ENCODE results near the gene AXDND1.
"Not testable (repeated sequence)": the region's sequence is repeated elsewhere in the genome, so short reads cannot be mapped to it uniquely, and the experiment has no call there.

AXDND1 gene

GRCh38 chr1:179417760-179418159 is 52.0 kb downstream of the AXDND1 start:
- H3K27me3 Mint-ChIP-seq: not testable (repeated sequence)

DNA sequence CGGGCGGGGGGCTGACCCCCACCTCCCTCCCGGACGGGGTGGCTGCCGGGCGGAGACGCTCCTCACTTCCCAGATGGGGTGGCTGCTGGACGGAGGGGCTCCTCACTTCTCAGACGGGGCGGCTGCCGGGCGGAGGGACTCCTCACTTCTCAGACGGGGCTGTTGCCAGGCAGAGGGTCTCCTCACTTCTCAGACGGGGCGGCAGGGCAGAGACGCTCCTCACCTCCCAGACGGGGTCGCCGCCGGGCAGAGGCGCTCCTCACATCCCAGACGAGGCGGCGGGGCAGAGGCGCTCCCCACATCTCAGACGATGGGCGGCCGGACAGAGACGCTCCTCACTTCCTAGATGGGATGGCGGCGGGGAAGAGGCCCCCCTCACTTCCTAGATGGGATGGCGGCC is 52.9 kb downstream of the AXDND1 start:
- not testable (repeated sequence) for H3K27me3 Mint-ChIP-seq; H3K36me3 Mint-ChIP-seq (ENCODE audit: low read depth); H3K4me3 Mint-ChIP-seq; H3K4me1 Mint-ChIP-seq (ENCODE audit: low read depth); H3K9me3 Mint-ChIP-seq; H3K27ac Mint-ChIP-seq

More at GRCh38 chr1:179417760-179418159, 52.0 kb downstream of the AXDND1 start:
- not testable (repeated sequence) for H3K27ac Mint-ChIP-seq; H3K36me3 Mint-ChIP-seq (ENCODE audit: low read depth); H3K9me3 Mint-ChIP-seq; H3K4me3 Mint-ChIP-seq; H3K4me1 Mint-ChIP-seq (ENCODE audit: low read depth)

DNA sequence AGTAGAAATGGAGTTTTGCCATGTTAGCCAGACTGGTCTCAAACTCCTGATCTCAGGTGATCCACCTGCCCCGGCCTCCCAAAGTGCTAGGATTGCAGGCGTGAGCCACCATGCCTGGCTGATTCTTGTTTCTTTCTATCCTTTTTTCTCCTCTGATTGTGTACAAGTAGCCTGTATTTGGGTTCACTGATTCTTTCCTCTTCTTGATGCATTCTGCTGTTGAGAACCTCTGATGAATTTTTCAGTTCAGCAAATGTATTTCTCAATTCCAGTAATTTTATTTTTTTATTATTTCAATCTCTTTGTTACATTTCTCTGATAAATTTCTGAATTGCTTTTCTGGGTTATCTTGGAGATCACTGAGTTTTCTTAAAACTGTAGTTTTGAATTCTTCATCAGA is 58.8 kb downstream of the AXDND1 start:
- no peak overlapping the region for H3K4me3 Mint-ChIP-seq
- H3K36me3 Mint-ChIP-seq (ENCODE audit: low read depth): peaks cover 4% of the 10 kb centered on the region
- H3K9me3 Mint-ChIP-seq: peaks cover 13% of the 10 kb centered on the region
- no peak overlapping the region for H3K27ac Mint-ChIP-seq
- no peaks in the 10 kb centered on the region for H3K27me3 Mint-ChIP-seq
- no peaks in the 10 kb centered on the region for H3K4me1 Mint-ChIP-seq (ENCODE audit: low read depth)

DNA sequence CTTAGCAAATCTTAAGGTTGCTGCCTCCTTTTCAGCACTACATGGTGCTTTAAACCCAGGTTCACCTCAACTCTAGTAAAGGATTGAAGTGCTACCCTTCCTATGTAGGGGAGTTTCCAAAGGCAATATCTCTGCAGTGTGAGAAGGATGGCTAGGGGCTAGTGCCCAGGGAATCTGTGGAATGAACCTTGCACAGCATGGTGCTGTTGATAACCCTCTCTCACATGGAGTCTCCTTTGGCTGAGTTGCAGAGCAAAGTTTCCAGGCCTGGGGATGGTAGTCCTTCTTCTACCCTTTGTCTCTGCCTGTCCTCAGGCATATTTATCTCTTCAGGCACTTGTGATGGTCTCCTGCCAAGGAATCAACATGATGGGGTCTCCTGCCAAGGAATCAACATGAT is 59.4 kb downstream of the AXDND1 start:
- Mint-ChIP-seq H3K4me1 (ENCODE audit: low read depth) (no peaks in the 10 kb centered on the region), H3K4me3 (no peak overlapping the region), H3K27ac (no peak overlapping the region), H3K27me3 (no peaks in the 10 kb centered on the region), H3K9me3 (peaks cover 13% of the 10 kb centered on the region), H3K36me3 (ENCODE audit: low read depth) (peaks cover 4% of the 10 kb centered on the region)

- Mint-ChIP-seq H3K27ac (no peak overlapping the region), H3K27me3 (peaks cover 10% of the 10 kb centered on the region), H3K4me3 (no peak overlapping the region), H3K36me3 (ENCODE audit: low read depth) (no peaks in the 10 kb centered on the region), H3K4me1 (ENCODE audit: low read depth) (no peaks in the 10 kb centered on the region), H3K9me3 (no peaks in the 10 kb centered on the region)
Observed at GRCh38 chr1:179437171-179437570, 71.4 kb downstream of the AXDND1 start.

DNA sequence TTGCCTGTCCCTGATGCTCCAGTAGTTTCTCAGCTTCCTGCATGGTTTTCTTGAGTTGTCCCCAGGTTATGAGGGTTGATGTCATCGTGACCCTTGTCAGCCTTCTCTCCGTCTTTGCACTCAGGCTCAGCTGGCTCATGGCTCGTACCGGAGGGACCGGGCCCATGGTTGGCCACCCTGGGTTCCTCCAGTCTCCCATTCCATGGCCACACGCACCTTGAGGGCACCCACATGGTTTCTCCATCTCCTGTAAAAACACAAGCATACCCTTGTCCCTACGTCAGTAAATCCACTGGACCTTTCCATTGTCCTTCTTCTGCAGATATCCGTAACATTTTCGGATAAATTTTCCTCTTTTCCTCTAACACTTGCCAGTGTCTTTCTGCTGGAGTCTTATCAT is 73.9 kb downstream of the AXDND1 start:
- not testable (repeated sequence) for H3K9me3 Mint-ChIP-seq; H3K4me1 Mint-ChIP-seq (ENCODE audit: low read depth); H3K27me3 Mint-ChIP-seq; H3K36me3 Mint-ChIP-seq (ENCODE audit: low read depth); H3K4me3 Mint-ChIP-seq; H3K27ac Mint-ChIP-seq

GRCh38 chr1:179440301-179440700 is 74.5 kb downstream of the AXDND1 start:
- not testable (repeated sequence) for H3K4me3 Mint-ChIP-seq; H3K9me3 Mint-ChIP-seq; H3K36me3 Mint-ChIP-seq (ENCODE audit: low read depth); H3K27me3 Mint-ChIP-seq; H3K27ac Mint-ChIP-seq; H3K4me1 Mint-ChIP-seq (ENCODE audit: low read depth)

DNA sequence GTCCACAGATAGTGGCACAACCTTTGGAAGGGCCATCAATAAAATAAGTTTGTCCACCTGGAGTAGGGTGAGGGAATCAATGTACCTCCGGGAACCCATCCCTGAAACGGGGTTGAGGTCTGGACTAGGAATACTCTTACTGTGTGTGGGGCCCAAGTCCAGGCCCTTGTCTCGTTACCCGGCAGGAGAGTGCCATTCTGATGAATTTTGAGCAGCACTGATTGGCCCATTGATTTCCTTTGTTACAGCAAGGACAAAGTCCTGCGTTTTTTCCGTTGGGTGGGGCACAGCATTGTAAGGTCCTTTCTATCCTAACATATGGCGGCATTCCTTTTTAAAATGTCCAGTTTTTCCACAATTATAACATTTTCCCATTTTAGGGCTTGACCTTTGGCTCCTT is 75.2 kb downstream of the AXDND1 start:
- Mint-ChIP-seq H3K4me3 (no peak overlapping the region), H3K36me3 (ENCODE audit: low read depth) (no peaks in the 10 kb centered on the region), H3K9me3 (no peaks in the 10 kb centered on the region), H3K27me3 (peaks cover 4% of the 10 kb centered on the region), H3K4me1 (ENCODE audit: low read depth) (no peaks in the 10 kb centered on the region), H3K27ac (no peak overlapping the region)

DNA sequence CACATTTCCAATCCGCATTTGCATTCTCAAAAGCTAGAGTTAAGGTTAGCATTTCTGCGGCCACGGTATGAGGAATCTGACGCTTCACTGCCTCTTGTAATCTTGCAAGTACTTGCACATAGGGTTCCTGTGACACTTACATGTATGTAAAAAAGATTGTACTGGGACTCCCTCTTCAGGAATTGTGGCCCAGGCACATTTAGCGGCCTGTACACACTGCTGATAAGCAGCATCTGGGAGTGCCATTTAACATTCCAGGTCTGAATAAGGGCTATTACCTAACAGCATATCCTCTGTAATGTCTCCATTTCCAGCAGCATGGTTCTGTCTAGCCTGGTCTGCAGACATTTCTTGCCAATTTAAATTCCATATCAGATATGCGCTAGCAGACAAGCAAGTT is 75.7 kb downstream of the AXDND1 start:
- no peaks in the 10 kb centered on the region for H3K36me3 Mint-ChIP-seq (ENCODE audit: low read depth)
- H3K27me3 Mint-ChIP-seq: peaks cover 4% of the 10 kb centered on the region
- no peaks in the 10 kb centered on the region for H3K4me1 Mint-ChIP-seq (ENCODE audit: low read depth)
- H3K27ac Mint-ChIP-seq: no peak overlapping the region
- H3K9me3 Mint-ChIP-seq: no peaks in the 10 kb centered on the region
- H3K4me3 Mint-ChIP-seq: no peak overlapping the region

- H3K36me3 Mint-ChIP-seq (ENCODE audit: low read depth); H3K27me3 Mint-ChIP-seq; H3K9me3 Mint-ChIP-seq; H3K4me3 Mint-ChIP-seq; H3K4me1 Mint-ChIP-seq (ENCODE audit: low read depth); H3K27ac Mint-ChIP-seq: not testable (repeated sequence)
Observed at GRCh38 chr1:179442846-179443245, 77.1 kb downstream of the AXDND1 start.

DNA sequence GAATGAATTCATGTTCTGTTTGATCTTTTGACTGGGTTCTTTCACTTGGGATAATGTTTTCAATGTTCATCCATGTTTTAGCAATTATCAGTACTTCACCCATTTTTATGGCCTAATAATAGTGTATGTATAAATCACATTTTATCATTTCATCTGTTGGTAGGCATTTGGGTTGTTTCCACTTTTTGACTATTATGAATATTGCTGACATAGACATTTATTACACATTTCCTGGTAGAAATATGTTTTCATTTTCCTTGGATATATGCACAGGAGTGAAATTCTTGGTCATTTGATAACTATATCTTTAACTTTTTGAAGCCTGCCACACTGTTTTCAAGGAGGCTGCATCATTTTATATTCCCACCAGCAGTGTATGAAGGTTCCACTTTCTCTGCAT is 79.8 kb downstream of the AXDND1 start:
- Mint-ChIP-seq H3K4me3 (no peak overlapping the region), H3K36me3 (ENCODE audit: low read depth) (no peaks in the 10 kb centered on the region), H3K27me3 (peaks cover 13% of the 10 kb centered on the region), H3K9me3 (no peaks in the 10 kb centered on the region), H3K27ac (no peak overlapping the region), H3K4me1 (ENCODE audit: low read depth) (no peaks in the 10 kb centered on the region)

- no peaks in the 10 kb centered on the region for H3K36me3 Mint-ChIP-seq (ENCODE audit: low read depth)
- peaks cover 17% of the 10 kb centered on the region for H3K27me3 Mint-ChIP-seq
- H3K4me1 Mint-ChIP-seq (ENCODE audit: low read depth): no peaks in the 10 kb centered on the region
- H3K4me3 Mint-ChIP-seq: no peak overlapping the region
- no peak overlapping the region for H3K27ac Mint-ChIP-seq
- H3K9me3 Mint-ChIP-seq: no peaks in the 10 kb centered on the region
Observed at GRCh38 chr1:179447489-179447888, 81.7 kb downstream of the AXDND1 start.

GRCh38 chr1:179448437-179449149 is 82.8 kb downstream of the AXDND1 start:
- Mint-ChIP-seq H3K9me3 (no peaks in the 10 kb centered on the region), H3K36me3 (ENCODE audit: low read depth) (no peaks in the 10 kb centered on the region), H3K27ac (no peak overlapping the region), H3K4me1 (ENCODE audit: low read depth) (no peaks in the 10 kb centered on the region), H3K4me3 (no peak overlapping the region), H3K27me3 (peaks cover 17% of the 10 kb centered on the region)

DNA sequence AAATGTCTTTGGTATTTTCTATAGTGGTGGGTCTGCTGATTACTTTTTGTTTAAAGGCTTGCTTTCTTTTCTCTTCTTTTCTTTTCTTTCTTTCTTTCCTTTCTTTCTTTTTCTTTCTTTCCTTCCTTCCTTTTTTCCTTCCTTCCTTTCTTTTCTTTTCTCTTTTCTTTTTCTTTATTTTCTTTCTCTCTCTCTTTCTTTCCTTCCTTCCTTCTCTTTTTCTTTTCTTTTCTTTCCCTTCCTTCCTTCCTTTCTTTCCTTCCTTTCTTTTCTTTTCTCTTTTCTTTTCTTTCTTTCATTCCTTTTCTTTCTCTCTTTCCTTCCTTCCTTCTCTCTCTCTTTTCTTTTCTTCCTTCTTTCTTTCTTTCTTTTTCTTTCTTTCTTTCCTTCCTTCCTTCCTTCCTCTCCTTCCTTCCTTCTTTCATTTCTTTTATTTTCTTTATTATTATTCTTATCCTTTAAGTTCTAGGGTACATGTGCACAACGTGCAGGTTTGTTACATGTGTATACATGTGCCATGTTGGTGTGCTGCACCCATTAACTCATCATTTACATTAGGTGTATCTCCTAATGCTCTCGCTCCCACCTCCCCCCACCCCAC is 93.9 kb downstream of the AXDND1 start:
- H3K36me3 Mint-ChIP-seq (ENCODE audit: low read depth); H3K27ac Mint-ChIP-seq; H3K4me3 Mint-ChIP-seq; H3K9me3 Mint-ChIP-seq; H3K4me1 Mint-ChIP-seq (ENCODE audit: low read depth); H3K27me3 Mint-ChIP-seq: not testable (repeated sequence)

DNA sequence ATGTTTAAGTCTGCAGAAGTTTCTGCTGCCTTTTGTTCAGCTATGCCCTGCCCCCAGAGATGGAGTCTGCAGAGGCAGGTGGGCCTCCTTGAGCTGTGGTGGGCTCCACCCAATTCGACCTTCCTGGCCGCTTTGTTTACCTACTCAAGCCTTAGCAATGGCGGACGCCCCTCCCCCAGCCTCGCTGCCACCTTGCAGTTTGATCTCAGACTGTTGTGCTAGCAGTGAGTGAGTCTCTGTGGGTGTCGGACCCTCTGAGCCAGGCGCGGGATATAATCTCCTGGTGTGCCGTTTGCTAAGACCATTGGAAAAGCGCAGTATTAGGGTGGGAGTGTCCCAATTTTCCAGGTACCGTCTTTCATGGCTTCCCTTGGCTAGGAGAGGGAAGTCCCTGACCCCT is 99.9 kb downstream of the AXDND1 start:
- not testable (repeated sequence) for H3K36me3 Mint-ChIP-seq (ENCODE audit: low read depth); H3K27me3 Mint-ChIP-seq; H3K4me3 Mint-ChIP-seq; H3K27ac Mint-ChIP-seq; H3K4me1 Mint-ChIP-seq (ENCODE audit: low read depth)
- peaks cover 11% of the 10 kb centered on the region for H3K9me3 Mint-ChIP-seq

GRCh38 chr1:179474713-179475112 is 108.9 kb downstream of the AXDND1 start:
- no peaks in the 10 kb centered on the region for H3K27me3 Mint-ChIP-seq
- H3K9me3 Mint-ChIP-seq: peaks cover 29% of the 10 kb centered on the region
- H3K36me3 Mint-ChIP-seq (ENCODE audit: low read depth): peaks cover 3% of the 10 kb centered on the region
- no peak overlapping the region for H3K27ac Mint-ChIP-seq
- H3K4me1 Mint-ChIP-seq (ENCODE audit: low read depth): no peaks in the 10 kb centered on the region
- no peak overlapping the region for H3K4me3 Mint-ChIP-seq

All from stimulated activated naive CD8-positive, alpha-beta T cell treated with anti-CD3 and anti-CD28 coated beads, Interleukin-15, Interleukin-2, amounts not matched to agents 100 ng/mL and 50 ng/mL, for 24 hours (primary cell).